Thymus (tissue), 11 donors: ENCODE data around the gene ABCB8. TPM values are rescaled to one million over a fixed set of nuclear protein-coding genes. Genes with fewer than 3 reads are reported as not detected.

Experiments
- DNase-seq, 9 donors: peaks; one replicate each; pipeline ENCODE4 v3.0.0-alpha.2; 2013; ENCODE audit warnings: low spot score in 9 of 9, low read depth in 6 of 9, missing footprints in 1 of 9
- H3K27ac ChIP-seq, 2 donors: one replicate each; pipeline ENCODE4 v1.5.1; 2013; ENCODE audit warnings: control low read depth in 1 of 2, low read depth in 1 of 2, low read length in 1 of 2, mild to moderate bottlenecking in 1 of 2, moderate library complexity in 1 of 2
- H3K27me3 ChIP-seq, 2 donors: one replicate each; pipeline ENCODE4 v1.5.1; 2013; ENCODE audit warnings: low read length in 1 of 2; ENCODE audit not compliant: control insufficient read depth in 2 of 2, insufficient read depth in 1 of 2
- H3K36me3 ChIP-seq, 2 donors: one replicate each; pipeline ENCODE4 v1.5.1; 2013; ENCODE audit warnings: low read length in 1 of 2, mild to moderate bottlenecking in 1 of 2, moderate library complexity in 1 of 2; ENCODE audit not compliant: control insufficient read depth in 2 of 2, insufficient read depth in 2 of 2
- H3K4me1 ChIP-seq, 2 donors: one replicate each; pipeline ENCODE4 v1.5.1; 2013; ENCODE audit warnings: low read length in 2 of 2; ENCODE audit not compliant: control insufficient read depth in 2 of 2, insufficient read depth in 2 of 2
- H3K4me3 ChIP-seq, 2 donors: one replicate each; pipeline ENCODE4 v1.5.1; 2013; ENCODE audit warnings: low read length in 2 of 2, control low read depth in 1 of 2, mild to moderate bottlenecking in 1 of 2
- H3K9me3 ChIP-seq, 2 donors: one replicate each; pipeline ENCODE4 v1.5.1; 2013; ENCODE audit warnings: low read length in 1 of 2, mild to moderate bottlenecking in 1 of 2; ENCODE audit not compliant: control insufficient read depth in 2 of 2, insufficient read depth in 1 of 2
- WGBS: extraction: QIAGEN DNeasy Blood & Tissue Kit; methylation state at CpG from one replicate; pipeline ENCODE4 v1.1.7; 2013; 5-methylcytosine and 5-hydroxymethylcytosine counted together
- polyA plus RNA-seq: library from polyadenylated mRNA; stranded (reverse); fragments of 200-250 nt; gene quantifications from one replicate; pipeline ENCODE4 v1.2.3, GENCODE V29; 2013
- total RNA-seq: library from RNA; stranded (reverse); fragments of 120-200 nt; gene quantifications from one replicate; pipeline ENCODE4 v1.2.4, GENCODE V29; 2013
- donor health status: healthy.

ABCB8 gene
- total and polyA plus RNA-seq, 2 donors = 10.5 to 33.8 TPM

DNA sequence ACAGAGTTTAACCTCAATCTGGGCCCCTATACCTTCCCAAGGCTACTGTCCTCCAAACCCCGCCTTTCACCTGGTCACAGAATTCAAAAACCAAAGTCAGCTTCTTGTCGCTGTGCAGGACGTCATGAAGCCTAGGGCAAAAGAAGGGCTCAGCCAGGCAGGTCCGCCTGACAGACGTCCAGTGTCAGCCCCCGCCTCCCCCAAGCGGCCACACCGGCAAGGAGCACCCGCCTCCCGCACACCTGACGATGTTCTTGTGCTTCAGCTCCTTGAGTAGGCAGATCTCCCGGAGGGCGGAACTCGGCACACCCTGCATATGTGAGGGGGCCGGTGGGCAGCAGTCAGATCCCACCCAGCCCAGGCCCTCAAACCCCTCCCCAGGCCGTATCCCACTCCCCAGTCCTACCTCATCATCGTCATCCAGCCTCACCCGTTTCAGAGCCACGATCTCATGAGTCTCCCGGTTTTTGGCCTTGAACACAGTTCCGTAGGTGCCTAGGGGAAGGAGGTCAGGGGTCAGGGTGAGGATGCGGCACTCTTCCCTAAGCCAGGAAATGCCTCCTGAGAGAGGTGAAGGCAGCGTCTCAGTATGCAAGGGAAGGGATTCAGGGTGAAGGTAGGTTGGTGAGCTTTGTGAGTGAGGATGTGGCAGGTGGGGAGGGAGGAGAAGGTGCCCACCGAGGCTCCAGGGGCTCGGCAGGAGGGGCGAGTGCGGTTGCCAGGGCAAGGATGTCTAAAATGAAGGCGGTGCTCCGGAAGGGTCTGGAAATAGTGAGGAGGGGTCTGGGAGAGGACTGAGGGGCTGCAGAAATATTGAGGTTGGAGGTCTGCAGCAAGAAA is 28.6 kb downstream of the ABCB8 start:
- Histone ChIP-seq H3K27ac (no peak overlapping the region), H3K36me3 (no peaks in the 10 kb centered on the region), H3K27me3 (peaks cover 0 to 3% of the 10 kb centered on the region in 2 donors), H3K4me1 (peaks cover 27 to 39% of the 10 kb centered on the region in 2 donors), H3K4me3 (peak overlapping the region; percentile 67 to 69), H3K9me3 (no peaks in the 10 kb centered on the region)
- peak in 1 of 9 donors; percentile 10 for DNase-seq
- 68% methylated on average over 29 of the region's 29 CpGs for WGBS

DNA sequence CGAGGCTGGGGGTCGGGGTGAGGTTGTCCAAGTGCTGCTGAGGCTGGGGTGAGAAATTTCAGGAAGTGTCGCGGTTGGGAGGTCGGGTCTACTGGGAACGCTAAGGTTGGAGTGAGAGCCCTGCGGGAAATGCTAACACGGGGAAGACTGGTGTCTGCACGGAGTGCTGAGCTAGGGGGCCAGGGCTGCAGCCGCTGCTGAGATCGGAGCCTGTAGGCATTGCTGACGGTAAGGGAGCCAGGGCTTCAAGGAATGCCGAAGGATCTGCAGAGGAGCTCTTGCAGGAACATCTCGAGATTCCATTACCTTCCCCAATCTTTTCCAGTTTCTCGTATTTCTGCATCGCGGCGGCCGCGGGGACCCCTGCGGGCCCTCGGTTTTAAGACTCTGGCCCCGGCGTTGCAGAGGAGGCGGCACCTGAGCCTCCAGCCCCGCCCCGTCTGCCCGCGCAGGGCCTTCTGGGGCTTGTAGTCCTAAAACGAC is 29.3 kb downstream of the ABCB8 start, which contains the start of gene CDK5:
CDK5 (minus strand) TSS at position 392 of the 483 bp plus-strand sequence; CDS start at position 343, 49 bp downstream.
- H3K4me1 ChIP-seq = peaks cover 27 to 39% of the 10 kb centered on the region in 2 donors
- no peak for DNase-seq
- H3K27me3 ChIP-seq = no peaks in the 10 kb centered on the region
- H3K27ac ChIP-seq = peak within 1 kb of the TSS; percentile 90 to 95
- peaks cover 1 to 5% of the 10 kb centered on the region in 2 donors for H3K36me3 ChIP-seq
- H3K9me3 ChIP-seq = no peaks in the 10 kb centered on the region
- under 1% methylated on average over 30 of the region's 30 CpGs for WGBS
- peak within 1 kb of the TSS; percentile 67 to 69 for H3K4me3 ChIP-seq

DNA sequence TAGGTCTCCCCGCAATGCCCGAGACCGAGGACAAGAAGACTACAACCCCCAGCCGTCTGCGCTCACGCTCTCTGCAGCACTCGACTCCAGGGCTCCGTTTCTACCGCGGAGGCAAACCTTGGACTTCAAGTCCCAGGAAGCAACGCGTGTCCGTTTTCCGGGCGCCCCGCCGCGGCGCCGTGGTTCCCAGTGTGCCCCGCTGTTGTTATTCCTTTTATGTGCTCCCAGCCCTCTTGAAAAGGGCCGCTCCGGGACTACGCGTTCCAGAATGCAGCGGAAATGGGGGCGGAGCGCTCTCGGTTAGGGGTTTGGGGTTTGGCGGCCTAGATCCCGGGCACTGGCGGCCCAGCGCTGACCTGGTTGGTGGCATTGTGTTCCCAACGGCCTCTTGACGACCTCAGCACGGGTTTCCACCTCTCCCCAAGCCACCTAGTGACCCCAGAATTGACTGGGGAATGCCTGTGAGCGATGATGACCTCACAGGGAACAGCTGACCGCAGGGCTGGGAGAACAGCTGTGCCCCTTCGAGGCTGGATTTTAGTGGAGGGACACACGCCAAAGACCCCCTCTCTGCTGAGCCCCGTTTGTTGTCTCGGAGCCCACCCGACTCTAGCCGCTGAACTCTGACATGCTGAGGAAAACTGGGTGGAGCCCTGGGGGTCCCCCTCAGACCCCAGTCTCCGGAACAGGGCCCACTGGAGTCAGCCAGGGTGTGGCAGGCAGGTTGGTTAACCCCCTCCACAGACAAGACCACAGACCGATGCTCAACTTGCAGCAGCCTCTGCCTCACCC is 29.9 kb downstream of the ABCB8 start:
- WGBS = 2% methylated on average over 46 of the region's 46 CpGs
- peaks cover 27 to 38% of the 10 kb centered on the region in 2 donors for H3K4me1 ChIP-seq
- H3K36me3 ChIP-seq = peaks cover 3 to 10% of the 10 kb centered on the region in 2 donors
- peak overlapping the region; percentile 67 to 69 for H3K4me3 ChIP-seq
- DNase-seq = peak; percentile 95 to 100 (median 98)
- no peaks in the 10 kb centered on the region for H3K27me3 ChIP-seq
- H3K9me3 ChIP-seq = no peaks in the 10 kb centered on the region
- H3K27ac ChIP-seq = peak overlapping the region; percentile 90 to 95

DNA sequence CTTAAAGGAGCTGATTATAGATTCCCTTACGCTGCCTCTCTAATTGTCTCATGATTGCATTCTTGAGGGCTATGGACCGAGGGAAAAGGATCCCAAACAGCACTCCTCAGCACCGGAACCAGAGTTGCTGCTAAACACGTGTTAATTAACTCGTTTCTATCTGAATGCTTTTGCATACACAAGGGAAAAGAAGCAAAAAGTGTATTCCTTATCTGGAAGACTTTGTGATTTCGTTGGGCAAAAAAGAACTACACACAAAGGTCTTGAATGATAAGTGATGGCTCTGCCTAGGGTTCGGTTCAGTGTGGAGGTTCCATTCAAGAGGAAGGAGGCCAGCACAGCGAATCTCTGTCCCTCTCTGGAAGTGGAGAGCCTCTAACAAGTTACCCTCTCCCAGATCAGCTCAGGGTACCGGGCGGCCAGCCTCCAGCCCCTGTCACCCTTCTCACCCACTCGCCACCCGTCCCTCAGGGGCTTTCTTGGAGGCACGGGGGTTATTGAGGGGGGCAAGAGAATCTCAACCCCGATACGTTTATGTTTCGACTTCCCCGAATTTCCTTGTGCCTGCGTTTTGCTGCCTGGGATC is 30.6 kb downstream of the ABCB8 start:
- Histone ChIP-seq H3K4me1 (peaks cover 27 to 35% of the 10 kb centered on the region in 2 donors), H3K9me3 (no peaks in the 10 kb centered on the region)
- 13% methylated on average over 18 of the region's 18 CpGs for WGBS

DNA sequence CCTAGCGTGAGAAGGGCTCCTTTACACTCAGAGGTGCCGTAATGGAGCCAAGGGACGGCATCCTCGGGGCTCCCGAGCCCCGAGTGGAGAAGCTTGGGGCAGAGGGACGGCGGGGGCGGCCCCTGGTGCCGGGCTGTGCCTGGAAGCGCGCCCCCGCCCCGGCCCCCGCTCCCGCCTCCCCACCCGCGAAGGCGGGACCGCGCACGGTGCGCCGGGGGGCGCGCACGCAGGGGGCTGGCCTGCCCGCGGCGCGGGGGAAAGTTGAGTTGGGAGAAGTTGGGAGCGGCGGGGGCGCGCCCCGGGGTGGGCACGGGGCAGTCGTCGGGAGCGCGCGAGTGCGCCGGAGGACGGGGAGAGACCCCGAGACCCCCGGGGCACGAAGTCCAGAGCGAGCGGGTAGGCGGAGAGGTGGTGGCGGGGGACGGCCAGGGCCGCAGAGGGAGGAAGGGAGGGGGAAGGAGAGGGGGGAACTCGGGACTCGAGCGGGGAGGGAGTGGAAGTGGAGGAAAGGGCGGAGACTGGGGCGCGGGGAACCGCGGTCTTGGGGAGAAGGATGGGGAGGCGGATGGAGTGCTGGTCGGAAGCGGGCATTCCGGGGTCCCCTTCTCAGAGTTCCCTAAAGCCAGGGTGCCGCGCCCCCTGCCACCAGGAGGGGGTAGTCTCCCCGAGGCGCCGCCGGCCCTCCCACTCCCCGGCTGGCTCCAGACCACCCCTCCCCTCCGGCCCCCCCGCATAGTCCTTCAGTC is 31.3 kb downstream of the ABCB8 start, which contains the start of gene SLC4A2:
SLC4A2 (plus strand) TSS at position 223 of the 746 bp plus-strand sequence. CDS start 2,399 bp downstream, outside the sequence.
- H3K4me3 ChIP-seq = peak within 1 kb of the TSS; percentile 67 to 69
- H3K27me3 ChIP-seq = no peaks in the 10 kb centered on the region
- DNase-seq = peak in 7 of 9 donors; percentile 18 to 86 (median 73)
- peaks cover 8 to 20% of the 10 kb centered on the region in 2 donors for H3K36me3 ChIP-seq
- WGBS = under 1% methylated on average over 75 of the region's 75 CpGs
- peak within 1 kb of the TSS; percentile 90 to 95 for H3K27ac ChIP-seq
- no peaks in the 10 kb centered on the region for H3K9me3 ChIP-seq
- peaks cover 27 to 35% of the 10 kb centered on the region in 2 donors for H3K4me1 ChIP-seq

More for the DNA sequence above, 30.6 kb downstream of the ABCB8 start:
- Histone ChIP-seq H3K36me3 (peaks cover 3 to 14% of the 10 kb centered on the region in 2 donors), H3K27ac (peak overlapping the region; percentile 90 to 95), H3K27me3 (no peaks in the 10 kb centered on the region), H3K4me3 (peak overlapping the region; percentile 67 to 69)
- peak in 4 of 9 donors; percentile 19 to 36 (median 28) for DNase-seq

DNA sequence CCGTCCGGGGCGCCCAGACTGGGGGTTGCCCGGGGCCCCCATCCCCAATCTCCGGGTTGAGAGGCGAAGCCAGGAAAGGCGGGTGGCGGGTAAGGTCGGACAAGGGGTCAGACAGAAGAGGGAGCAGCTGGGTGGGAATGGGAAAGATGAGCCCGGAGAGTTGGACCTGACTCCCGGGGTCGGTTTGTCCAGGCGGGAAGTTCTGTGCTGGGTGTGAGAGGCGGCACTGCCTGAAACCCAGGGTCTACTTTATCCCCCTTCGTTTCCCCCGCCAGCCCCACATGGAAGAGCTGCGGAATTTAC is 31.8 kb downstream of the ABCB8 start:
- H3K4me3 ChIP-seq = peak overlapping the region; percentile 67 to 69
- H3K36me3 ChIP-seq = peaks cover 14 to 25% of the 10 kb centered on the region in 2 donors
- WGBS = 4% methylated on average over 17 of the region's 17 CpGs
- no peak for DNase-seq
- H3K27ac ChIP-seq = no peak overlapping the region
- no peaks in the 10 kb centered on the region for H3K9me3 ChIP-seq
- H3K4me1 ChIP-seq = peaks cover 27 to 35% of the 10 kb centered on the region in 2 donors
- no peaks in the 10 kb centered on the region for H3K27me3 ChIP-seq

DNA sequence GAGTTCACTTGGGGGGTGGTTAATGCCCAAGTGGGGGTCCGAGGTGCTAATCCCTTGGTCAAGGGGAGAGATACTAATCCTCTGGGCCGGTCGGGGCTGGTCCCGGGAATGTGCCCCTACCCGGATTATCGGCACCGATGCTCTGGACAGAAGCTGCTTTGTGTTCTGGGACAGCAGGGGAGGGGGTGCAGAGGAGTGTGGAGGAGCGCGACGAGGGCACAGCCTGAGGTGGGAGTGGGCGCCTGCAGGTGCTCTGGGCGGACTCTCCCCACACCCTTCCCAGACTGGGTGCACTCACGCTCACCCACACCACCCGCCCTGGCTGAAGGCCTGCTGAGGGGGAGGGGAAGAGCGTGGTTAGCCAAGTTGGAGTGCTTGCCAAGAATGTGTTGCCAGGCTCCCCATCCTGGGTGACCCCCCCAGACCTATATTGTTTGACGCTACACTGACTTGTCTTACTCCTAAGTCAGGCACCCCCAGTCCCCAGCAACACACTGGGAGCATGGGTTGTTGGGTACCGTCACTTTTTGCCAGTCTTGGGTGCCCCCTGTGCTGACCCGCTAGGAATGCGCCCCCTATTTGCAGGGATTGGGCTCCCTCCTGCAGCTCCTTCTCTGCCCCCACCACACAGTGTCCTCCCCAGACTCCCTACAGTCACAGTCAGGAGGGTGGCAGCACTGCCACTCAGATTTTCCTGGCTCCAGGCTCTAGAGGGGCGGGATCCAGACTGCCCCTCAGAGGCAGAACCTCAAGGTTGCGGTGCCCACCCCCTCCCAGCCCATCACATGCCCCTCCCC is 32.4 kb downstream of the ABCB8 start:
- H3K9me3 ChIP-seq = no peaks in the 10 kb centered on the region
- no peaks in the 10 kb centered on the region for H3K27me3 ChIP-seq
- peak in 1 of 9 donors; percentile 35 for DNase-seq
- peaks cover 27 to 35% of the 10 kb centered on the region in 2 donors for H3K4me1 ChIP-seq
- H3K27ac ChIP-seq = no peak overlapping the region
- peaks cover 19 to 30% of the 10 kb centered on the region in 2 donors for H3K36me3 ChIP-seq
- 22% methylated on average over 21 of the region's 21 CpGs for WGBS
- peak overlapping the region; percentile 67 to 69 for H3K4me3 ChIP-seq
